HEK293T (cell line): ENCODE measurements around the gene TAF5L.
"Not testable (repeated sequence)": the region's sequence is repeated elsewhere in the genome, so short reads cannot be mapped to it uniquely, and the experiment has no call there.

Source experiments
- CTCF ChIA-PET: fragments of 350-600 bp; formaldehyde crosslinking; extraction: SDS; loops from one replicate; lab custom pipeline; 2021; ENCODE audit warnings: antibody characterized with exemption, inconsistent platforms; lab: Yijun Ruan, JAX
- POLR2A ChIA-PET: fragments of 350-600 bp; formaldehyde crosslinking; extraction: SDS; loops from one replicate; lab custom pipeline; 2020; ENCODE audit warnings: antibody characterized with exemption, inconsistent platforms; lab: Yijun Ruan, JAX
- DNase-seq: peaks from one replicate; pipeline ENCODE4 v3.0.0; 2012; ENCODE audit warnings: mixed read lengths; ENCODE audit errors: extremely low spot score
- ARNT ChIP-seq: fragments of 450-650 bp; IDR thresholded peaks from 2 replicates; pipeline ENCODE4 v1.6.1; 2017; ENCODE audit warnings: mild to moderate bottlenecking
- BHLHE40 ChIP-seq: fragments of 450-650 bp; IDR thresholded peaks from 2 replicates; pipeline ENCODE4 v1.6.1; 2016; ENCODE audit warnings: mild to moderate bottlenecking, moderate library complexity, borderline replicate concordance
- CTBP1 ChIP-seq: fragments of 450-650 bp; IDR thresholded peaks from 2 replicates; pipeline ENCODE4 v1.6.1; 2016; ENCODE audit warnings: borderline replicate concordance
- ELF4 ChIP-seq: fragments of 450-650 bp; IDR thresholded peaks from 2 replicates; pipeline ENCODE4 v1.6.1; 2017; ENCODE audit warnings: antibody characterized with exemption
- FOXA1 ChIP-seq: fragments of 450-650 bp; IDR thresholded peaks from 2 replicates; pipeline ENCODE4 v1.6.1; 2016; ENCODE audit warnings: mild to moderate bottlenecking
- FOXK2 ChIP-seq: fragments of 450-650 bp; IDR thresholded peaks from 2 replicates; pipeline ENCODE4 v1.6.1; 2016; ENCODE audit warnings: mild to moderate bottlenecking
- FOXM1 ChIP-seq: fragments of 450-650 bp; IDR thresholded peaks from 2 replicates; pipeline ENCODE4 v1.6.1; 2017; ENCODE audit warnings: mild to moderate bottlenecking, borderline replicate concordance
- HDGF ChIP-seq: fragments of 450-650 bp; IDR thresholded peaks from 2 replicates; pipeline ENCODE4 v1.6.1; 2017; ENCODE audit warnings: antibody characterized with exemption, borderline replicate concordance
- L3MBTL2 ChIP-seq: fragments of 450-650 bp; conservative IDR thresholded peaks from 2 replicates; pipeline ENCODE4 v1.6.1; 2016; ENCODE audit warnings: mild to moderate bottlenecking
- LEF1 ChIP-seq: fragments of 450-650 bp; IDR thresholded peaks from 2 replicates; pipeline ENCODE4 v1.6.1; 2017; ENCODE audit warnings: mild to moderate bottlenecking, borderline replicate concordance
- NFRKB ChIP-seq: fragments of 450-650 bp; IDR thresholded peaks from 2 replicates; pipeline ENCODE4 v1.6.1; 2016; ENCODE audit warnings: mild to moderate bottlenecking, moderate library complexity
- SP1 ChIP-seq: fragments of 450-650 bp; IDR thresholded peaks from 2 replicates; pipeline ENCODE4 v1.6.1; 2017
- SUZ12 ChIP-seq: fragments of 450-650 bp; IDR thresholded peaks from 2 replicates; pipeline ENCODE4 v1.6.1; 2016; ENCODE audit warnings: mild to moderate bottlenecking
- TARDBP ChIP-seq: fragments of 450-650 bp; IDR thresholded peaks from 2 replicates; pipeline ENCODE4 v1.6.1; 2016
- ZNF384 ChIP-seq: fragments of 450-650 bp; IDR thresholded peaks from 2 replicates; pipeline ENCODE4 v1.6.1; 2016
- TF ChIP-seq, protein P1 (sequence below): fragments of 450-650 bp; IDR thresholded peaks from 2 replicates; pipeline ENCODE4 v1.6.1; 2016

TAF5L gene

DNA sequence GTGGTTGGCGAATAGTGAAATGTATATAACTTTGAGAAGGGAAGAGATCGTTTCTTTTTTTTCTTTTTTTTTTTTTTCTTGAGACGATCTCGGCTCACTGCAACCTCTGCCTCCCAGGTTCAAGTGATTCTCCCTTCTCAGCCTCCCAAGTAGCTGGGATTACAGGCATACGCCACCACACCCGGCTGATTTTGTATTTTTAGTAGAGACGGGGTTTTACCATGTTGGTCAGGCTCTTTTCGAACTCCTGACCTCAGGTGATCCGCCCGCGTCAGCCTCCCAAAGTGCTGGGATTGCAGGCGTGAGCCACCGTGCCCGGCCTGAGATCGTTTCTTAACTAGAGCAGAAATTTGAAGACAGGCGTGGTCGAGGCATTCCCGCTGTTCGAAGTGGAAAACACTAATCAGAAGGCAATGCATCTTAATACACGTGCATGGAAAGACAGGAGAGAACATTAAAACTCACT, 66.6 kb downstream of the TAF5L start:
- ChIA-PET CTCF (interaction anchor here (0.7 to 1.9 kb wide), 7 partner anchors 9 to 301 kb away, joined by 3 to 9 read pairs (median 3); partner anchors contain the start of genes TAF5L and URB2), POLR2A (interaction anchor here (0.8 to 2.7 kb wide), 11 partner anchors 9 to 75 kb away, joined by 4 to 52 read pairs (median 8); partner anchors contain the start of genes NUP133, TAF5L and URB2)
- not testable (repeated sequence) for DNase-seq
- TF ChIP-seq ZNF384 (peak; percentile 98), L3MBTL2 (peak; percentile 79)

- ChIA-PET POLR2A (interaction anchor here (0.6 to 2.7 kb wide), 17 partner anchors 10 to 720 kb away, joined by 3 to 52 read pairs (median 6); partner anchors contain the start of genes NUP133, TAF5L and URB2), CTCF (interaction anchor here (0.5 to 1.9 kb wide), 11 partner anchors 9 to 300 kb away, joined by 3 to 9 read pairs (median 3); partner anchors contain the start of genes TAF5L and URB2)
- no peak for TF ChIP-seq SUZ12
- no peak for TF ChIP-seq FOXA1
- TF ChIP-seq LEF1 = peak; percentile 92
- peak; percentile 85 for TF ChIP-seq L3MBTL2
- TF ChIP-seq CTBP1 = peak; percentile 91
- TF ChIP-seq, protein P1, sequence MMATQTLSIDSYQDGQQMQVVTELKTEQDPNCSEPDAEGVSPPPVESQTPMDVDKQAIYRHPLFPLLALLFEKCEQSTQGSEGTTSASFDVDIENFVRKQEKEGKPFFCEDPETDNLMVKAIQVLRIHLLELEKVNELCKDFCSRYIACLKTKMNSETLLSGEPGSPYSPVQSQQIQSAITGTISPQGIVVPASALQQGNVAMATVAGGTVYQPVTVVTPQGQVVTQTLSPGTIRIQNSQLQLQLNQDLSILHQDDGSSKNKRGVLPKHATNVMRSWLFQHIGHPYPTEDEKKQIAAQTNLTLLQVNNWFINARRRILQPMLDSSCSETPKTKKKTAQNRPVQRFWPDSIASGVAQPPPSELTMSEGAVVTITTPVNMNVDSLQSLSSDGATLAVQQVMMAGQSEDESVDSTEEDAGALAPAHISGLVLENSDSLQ = peak; percentile 91
- TF ChIP-seq ZNF384 = no peak
- no peak for TF ChIP-seq FOXM1
- TF ChIP-seq HDGF = peak; percentile 81; the same call in 1 of the 2 replicates
- TF ChIP-seq TARDBP = no peak
- TF ChIP-seq ELF4 = no peak
- peak; percentile 23; the same call in 1 of the 2 replicates for TF ChIP-seq ARNT
- no peak for TF ChIP-seq BHLHE40
- TF ChIP-seq FOXK2 = no peak
- TF ChIP-seq SP1 = no peak
- no peak for TF ChIP-seq NFRKB
These were observed 67.2 kb downstream of the TAF5L start, which contains the start of gene ABCB10 for GRCh38 chr1:229558460-229559335. TSS of gene ABCB10 (minus strand) at chr1:229558707. CDS start at chr1:229558652, 55 bp downstream.

DNA sequence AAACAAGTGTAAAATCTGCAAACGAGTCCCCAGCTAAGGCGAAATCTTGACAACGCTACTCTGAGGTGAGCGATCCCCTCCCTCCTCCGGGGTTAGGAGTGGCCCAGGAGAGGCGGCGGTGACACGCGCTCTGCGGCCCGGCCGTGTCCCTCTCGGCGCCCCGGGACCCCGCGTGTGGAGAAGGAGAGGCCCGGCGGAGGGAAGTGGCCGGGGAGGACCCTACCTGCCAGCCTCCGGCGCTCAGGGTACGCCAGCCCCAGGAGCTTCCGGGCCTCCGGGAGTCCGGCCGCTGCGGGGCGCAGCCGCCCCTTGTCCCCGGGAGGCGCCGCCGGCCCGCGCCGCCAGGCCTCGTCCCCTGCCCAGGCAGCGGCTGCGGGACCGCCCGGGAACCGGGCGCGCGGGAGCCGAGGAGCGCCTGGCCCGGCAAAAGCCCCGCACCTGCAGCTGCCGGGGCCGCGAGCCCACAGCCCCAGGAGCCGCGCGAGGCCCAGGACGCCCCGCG, 68.0 kb downstream of the TAF5L start:
- POLR2A ChIA-PET = interaction anchor here (0.9 to 2.7 kb wide), 10 partner anchors 10 to 80 kb away, joined by 3 to 52 read pairs (median 8); partner anchors contain the start of genes NUP133, TAF5L and URB2
- CTCF ChIA-PET = interaction anchor here (0.5 to 1.9 kb wide), 10 partner anchors 11 to 863 kb away, joined by 3 to 9 read pairs (median 3); partner anchors contain the start of genes TAF5L and URB2
- peak; percentile 63 for DNase-seq
- TF ChIP-seq, protein P1 = no peak
- TF ChIP-seq SUZ12 (no peak), HDGF (no peak), L3MBTL2 (no peak), TARDBP (no peak), ELF4 (no peak), ARNT (no peak)

More at GRCh38 chr1:229558460-229559335, 67.2 kb downstream of the TAF5L start, which contains the start of gene ABCB10:
- peak; percentile 99 for DNase-seq

DNA sequence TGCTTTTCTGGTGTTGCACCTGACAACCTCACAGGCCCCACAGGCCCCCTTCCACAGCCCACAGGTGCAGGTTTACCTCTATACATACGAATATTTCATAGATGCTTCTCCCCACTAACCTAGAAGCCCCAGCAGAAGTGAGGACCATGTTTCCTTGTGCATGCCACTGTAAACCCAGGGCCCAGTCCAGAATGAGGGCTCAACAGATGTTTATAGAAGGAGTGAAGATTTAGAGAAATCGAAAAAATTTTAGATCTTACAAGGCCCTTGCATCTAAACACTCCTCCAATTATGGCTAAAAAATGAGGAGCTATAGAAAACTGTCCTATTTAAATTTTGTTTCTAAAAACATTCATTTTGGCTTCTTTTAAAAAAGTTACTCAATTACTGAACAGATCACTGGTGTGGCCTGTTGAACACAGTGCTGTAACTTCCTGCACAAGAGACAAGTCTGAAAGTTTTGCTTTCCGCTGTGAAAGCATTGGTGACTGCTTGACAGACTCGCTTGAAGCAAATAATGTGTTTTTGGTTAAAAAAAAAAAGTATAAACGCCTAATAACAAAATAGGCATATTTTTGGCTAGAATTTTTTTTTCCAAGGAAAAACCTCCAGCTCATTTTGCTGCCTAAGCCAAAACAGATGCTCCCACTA, 68.6 kb downstream of the TAF5L start:
- ChIA-PET CTCF (interaction anchor here (0.7 to 1.9 kb wide), 3 partner anchors 67 to 862 kb away, joined by 3 to 9 read pairs (median 3); no protein-coding TSS in a partner anchor), POLR2A (interaction anchor here (0.9 to 2.7 kb wide), 4 partner anchors 9 to 68 kb away, joined by 3 to 33 read pairs (median 8); partner anchors contain the start of gene NUP133)
- TF ChIP-seq ARNT (no peak), HDGF (no peak), CTBP1 (no peak), SP1 (no peak), ZNF384 (no peak), FOXM1 (no peak), SUZ12 (no peak)
- TF ChIP-seq, protein P1 = no peak
- DNase-seq = no peak

GRCh38 chr1:229554886-229555621, 70.9 kb downstream of the TAF5L start:
- ChIA-PET POLR2A (interaction anchor here (0.9 to 2.2 kb wide), 2 partner anchors 47 to 69 kb away, joined by 3 to 6 read pairs; partner anchors contain the start of gene NUP133), CTCF (no interaction called here)
- DNase-seq = no peak
- TF ChIP-seq ZNF384 = no peak
